HuH-7 (cell line): ENCODE results near the gene CD209.
"Not testable (repeated sequence)": the region's sequence is repeated elsewhere in the genome, so short reads cannot be mapped to it uniquely, and the experiment has no call there.

Source experiments
- DNase-seq: peaks from one replicate; pipeline ENCODE4 v3.0.0; 2011; ENCODE audit warnings: low spot score

The CD209 gene

DNA sequence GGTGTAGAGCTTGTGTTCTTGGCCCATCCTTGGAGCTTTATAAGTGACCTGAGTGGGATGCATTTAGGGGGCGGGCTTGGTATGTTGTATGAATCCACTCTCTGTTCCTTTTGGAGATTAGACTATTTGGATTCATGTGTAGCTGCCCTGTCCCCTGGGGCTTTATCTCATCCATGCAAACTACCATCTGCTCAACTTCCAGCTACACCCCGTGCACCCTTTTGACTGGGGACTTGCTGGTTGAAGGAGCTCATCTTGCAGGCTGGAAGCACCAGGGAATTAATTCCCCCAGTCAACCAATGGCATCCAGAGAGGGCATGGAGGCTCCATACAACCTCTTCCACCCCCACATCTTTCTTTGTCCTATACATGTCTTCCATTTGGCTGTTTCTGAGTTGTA is 21.8 kb upstream of the CD209 start:
- no peak for DNase-seq

DNA sequence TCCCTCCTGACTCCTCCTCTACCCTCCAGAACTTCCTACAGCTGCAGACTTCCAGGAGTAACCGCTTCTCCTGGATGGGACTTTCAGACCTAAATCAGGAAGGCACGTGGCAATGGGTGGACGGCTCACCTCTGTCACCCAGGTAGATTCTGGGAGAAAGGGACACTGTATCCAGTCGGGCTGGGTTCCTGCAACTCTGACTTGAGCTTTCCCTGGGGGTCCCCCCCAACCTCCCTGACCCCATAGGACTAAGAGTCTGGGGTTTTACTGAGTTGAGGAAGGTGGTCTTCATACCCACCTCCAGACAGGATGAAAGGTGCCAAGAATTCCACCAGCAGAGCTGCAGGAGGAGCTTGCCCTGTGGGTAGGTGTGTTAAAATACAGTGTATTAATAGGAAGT is 20.2 kb upstream of the CD209 start:
- no peak for DNase-seq

DNA sequence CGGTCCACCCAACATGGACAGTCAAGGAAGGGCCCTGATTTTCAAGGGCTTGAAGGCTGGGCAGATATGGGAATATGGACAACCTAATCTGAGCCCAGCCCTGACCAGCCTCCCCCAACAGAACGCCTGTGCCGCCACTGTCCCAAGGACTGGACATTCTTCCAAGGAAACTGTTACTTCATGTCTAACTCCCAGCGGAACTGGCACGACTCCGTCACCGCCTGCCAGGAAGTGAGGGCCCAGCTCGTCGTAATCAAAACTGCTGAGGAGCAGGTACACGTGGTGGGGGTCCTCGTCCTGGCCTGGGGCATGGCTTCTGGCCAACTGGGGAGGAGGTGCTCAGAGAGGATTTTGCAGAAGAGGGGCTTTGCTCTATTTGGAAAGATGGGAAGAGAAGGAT is 19.2 kb upstream of the CD209 start:
- no peak for DNase-seq

DNA sequence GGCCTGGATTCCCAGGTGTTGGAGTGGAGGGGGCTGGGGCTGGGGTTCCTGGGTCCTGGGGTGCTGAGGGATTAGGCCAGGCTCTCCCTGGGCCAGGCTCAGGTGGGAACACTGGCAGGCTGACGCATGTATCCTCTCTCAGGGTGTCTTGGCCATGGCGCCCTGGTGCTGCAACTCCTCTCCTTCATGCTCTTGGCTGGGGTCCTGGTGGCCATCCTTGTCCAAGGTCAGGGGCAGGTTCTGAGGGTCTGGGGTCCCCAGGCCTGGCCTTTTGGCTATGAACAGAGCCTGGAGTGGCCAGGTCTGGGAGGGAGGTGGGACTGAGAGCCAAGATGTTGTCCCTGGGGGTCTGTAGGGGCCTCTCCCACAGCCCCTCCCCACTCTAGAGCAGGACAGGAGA is 17.7 kb upstream of the CD209 start:
- not testable (repeated sequence) for DNase-seq

DNA sequence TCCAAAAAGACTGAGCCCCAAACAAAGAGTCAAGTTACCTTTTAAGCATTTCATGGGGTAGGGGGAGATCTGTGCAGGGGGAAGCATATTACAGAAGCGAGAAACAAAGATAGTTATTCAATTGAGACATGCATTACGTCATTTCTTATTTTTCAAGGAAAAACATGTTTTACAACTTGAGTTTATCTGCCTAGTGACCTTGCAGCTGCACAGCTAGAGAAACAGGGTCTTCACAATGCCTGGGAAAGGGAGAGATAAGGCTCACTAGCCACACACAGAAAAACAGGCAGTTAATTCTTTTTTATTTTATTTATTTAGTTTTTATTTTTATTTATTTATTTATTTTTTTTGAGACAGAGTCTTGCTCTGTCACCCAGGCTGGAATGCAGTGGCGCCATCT is 16.8 kb upstream of the CD209 start:
- DNase-seq: not testable (repeated sequence)

DNA sequence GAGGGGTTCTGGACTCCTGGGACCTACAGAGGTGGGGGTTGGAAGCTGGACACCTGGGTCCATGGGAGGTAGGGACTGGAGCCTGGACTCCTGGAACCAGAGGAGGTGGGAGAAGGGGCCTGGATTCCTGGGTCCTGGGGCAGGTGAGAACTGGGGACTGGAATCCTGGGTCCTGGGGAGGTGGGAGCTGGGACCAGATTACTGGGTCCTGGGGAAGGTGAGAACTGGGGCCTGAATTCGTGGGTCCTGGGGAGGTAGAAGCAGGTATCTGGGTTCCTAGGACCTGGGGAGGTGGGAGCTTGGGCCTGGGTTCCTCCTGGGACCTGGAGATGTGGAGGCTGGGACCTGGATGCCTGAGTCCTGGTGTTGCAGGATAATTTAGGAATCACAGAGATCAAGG is 16.4 kb upstream of the CD209 start:
- no peak for DNase-seq

DNA sequence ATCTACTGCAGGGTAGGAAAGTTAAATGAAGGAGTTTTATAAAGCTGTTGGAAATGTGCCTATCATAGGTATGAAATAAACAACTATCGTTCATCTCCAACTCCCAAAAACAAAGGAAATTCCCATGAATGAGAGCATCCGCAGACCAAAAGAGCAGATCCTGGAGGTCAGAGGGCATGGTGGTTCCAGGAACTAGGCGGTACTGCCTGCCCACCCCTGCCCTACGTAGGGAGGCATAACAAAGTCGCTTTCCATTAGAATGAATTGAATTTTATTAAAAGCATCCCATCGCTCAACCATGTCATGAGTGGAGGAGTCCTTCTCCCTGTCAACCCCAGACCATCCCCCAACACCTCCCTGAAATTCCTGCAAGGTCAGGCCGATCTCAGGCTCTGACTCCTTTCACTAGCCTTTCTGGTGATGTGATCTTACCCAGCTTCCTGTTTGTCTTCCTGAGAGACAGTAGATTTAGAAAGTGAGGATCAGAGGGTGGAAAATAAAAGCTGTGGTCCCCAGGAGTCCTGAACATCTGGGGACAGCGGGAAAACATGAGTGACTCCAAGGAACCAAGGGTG is 15.5 kb upstream of the CD209 start, which contains the start of gene CLEC4M:
TSS of gene CLEC4M (plus strand) at position 525 of the 575 bp plus-strand sequence. CDS start at position 549, 24 bp downstream.
- DNase-seq: no peak

DNA sequence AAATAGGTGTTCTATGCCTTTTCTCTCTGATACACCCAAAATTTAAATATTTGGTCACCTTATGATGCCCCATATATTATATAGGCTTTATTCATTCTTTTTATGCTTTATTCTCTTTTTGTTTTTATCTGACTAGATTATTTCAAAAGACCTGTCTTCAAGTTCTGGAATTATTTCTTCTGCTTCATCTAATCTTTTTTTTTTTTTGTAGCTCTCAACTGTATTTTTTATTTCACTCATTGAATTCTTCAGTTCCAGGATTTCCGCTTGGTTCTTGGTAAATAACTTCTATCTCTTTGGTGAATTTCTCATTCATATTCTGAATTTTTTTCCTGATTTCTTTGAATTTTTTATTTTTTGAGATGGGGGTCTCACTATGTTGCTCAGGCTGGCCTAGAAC is 11.8 kb upstream of the CD209 start:
- no peak for DNase-seq

DNA sequence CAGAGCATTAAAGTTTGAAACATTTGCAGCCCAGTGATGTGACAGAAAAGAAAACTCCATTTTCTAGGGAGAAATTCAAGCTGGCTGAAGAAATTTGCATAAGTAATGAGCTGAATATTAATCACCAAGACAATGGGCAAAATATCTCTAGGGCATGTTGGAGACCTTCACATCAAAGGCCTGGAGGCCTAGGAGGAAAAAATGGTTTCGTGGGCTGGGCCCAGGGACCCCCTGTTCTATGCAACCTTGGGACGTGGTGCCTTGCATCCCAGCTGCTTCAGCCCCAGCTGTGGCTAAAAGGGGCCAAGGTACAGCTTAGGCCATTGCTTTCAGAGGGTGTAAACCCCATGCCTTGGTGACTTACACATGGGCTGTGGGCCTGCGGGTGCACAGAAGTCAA is 10.0 kb upstream of the CD209 start:
- DNase-seq: no peak

DNA sequence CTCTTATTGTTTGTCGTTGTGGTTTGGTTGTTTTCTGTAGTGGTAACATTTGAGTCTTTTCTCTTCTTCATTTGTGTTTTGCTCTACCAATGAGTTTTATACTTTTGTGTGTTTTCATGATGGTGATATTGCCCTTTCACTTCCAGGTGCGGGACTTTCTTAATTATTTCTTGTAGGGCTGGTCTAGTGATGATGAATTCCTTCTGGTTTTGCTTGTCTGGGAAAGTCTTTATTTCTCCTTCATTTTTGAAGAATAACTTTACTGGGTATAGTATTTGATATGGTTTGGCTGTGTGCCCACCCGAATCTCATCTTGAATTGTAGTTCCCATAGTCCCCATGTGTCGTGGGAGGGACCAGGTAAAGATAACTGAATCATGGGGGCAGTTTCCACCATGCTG is 8.9 kb upstream of the CD209 start:
- no peak for DNase-seq

DNA sequence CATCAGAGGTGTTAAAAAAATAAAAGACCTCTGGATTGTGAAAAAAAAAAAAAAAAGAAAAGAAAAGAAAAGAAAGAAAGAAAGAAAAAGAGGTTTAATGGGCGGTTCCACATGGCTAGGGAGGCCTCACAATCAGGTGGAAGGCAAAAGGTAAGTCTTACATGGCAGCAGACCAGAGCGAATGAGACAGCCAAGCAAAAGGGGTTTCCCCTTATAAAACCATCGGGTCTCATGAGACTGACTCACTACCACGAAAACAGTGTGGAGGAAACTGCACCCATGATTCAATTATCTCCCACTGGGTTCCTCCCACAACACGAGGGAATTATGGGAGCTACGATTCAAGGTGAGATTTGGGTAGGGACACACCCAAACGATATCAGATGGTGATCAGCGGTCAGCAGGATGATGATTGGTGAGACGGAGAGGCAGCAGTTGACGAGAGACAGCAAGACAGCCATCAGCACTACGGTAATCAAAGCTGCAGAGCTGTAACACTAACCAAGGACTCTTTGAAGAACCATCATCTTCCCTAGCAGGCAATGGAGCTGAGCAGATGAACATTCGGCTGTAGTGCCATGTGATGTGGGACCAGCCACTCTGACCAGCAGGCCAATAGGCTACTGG is 3.9 kb upstream of the CD209 start:
- no peak for DNase-seq

DNA sequence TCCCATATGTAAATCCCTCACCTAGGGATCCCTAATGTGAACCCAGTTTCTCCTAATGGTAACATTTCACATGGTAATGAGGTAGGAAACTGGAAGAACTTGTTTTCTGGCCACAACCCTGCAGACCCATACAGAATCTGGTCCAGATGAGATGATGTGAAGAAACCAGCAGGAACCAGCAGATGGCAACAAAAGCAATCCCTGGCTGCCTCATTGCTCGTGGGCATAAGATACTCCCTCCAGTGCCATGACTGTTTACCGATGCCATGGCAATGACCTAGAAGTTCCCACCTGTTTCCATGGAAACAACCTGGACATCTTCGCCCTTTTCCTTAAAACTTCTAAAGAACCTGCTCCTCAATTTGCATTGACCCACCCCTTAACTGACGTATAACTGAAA is 1.4 kb upstream of the CD209 start:
- no peak for DNase-seq

DNA sequence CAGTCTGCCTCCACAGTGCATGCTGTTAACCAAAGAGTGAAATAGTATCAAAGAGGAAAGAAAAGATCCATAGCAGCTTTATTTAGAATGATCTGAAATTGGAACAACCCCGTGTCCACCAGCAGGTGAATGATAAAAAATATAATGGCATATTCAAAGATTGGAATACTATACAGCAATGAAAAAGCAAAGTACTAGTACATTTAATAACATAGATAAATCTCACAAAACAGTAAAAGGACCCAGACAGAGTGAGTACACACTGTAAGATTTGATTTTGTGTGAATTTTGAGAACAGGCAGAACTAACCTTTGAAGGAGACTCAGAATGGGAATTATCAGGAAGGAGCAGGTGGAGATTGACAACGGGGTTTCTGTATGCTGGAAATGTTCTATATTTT is 837 bp upstream of the CD209 start:
- no peak for DNase-seq

DNA sequence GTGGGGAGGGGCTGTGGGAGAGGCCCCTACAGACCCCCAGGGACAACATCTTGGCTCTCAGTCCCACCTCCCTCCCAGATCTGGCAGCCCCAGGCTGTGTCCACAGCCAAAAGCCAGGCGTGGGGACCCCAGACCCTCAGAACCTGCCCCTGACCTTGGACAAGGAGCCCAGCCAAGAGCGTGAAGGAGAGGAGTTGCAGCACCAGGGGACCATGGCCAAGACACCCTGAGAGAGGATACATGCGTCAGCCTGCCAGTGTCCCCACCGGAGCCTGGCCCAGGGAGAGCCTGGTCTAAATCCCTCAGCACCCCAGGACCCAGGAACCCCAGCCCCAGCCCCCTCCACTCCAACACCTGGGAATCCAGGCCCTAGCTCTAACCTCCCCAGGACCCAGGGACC is 1.0 kb downstream of the CD209 start:
- DNase-seq: not testable (repeated sequence)

DNA sequence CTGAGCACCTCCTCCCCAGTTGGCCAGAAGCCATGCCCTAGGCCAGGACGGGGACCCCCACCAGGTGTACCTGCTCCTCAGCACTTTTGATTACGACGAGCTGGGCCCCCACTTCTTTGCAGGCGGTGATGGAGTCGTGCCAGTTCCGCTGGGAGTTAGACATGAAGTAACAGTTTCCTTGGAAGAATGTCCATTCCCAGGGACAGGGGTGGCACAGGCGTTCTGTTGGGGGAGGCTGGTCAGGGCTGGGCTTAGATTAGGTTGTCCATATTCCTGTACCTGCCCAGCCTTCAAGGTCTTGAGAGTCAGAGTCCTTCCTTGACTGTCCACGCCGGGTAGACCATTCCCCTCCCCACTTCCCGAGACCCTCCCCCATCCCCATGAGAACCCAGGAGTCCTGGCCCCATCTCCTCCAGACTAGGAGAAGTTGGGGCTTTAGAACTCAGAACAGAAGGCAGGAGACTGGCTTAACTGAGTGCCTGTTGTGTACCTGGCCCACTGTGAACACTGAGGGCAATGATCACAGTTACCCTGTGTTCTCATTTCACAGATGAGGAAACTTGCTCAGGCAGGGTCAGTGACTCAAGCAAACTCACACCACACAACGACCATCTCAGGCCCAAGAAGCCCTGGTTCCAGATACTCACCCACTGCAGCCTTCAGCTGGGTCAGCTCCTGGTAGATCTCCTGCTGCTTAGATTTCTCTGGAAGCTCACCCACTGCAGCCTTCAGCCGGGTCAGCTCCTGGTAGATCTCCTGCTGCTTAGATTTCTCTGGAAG is 2.3 kb downstream of the CD209 start:
- DNase-seq: no peak

DNA sequence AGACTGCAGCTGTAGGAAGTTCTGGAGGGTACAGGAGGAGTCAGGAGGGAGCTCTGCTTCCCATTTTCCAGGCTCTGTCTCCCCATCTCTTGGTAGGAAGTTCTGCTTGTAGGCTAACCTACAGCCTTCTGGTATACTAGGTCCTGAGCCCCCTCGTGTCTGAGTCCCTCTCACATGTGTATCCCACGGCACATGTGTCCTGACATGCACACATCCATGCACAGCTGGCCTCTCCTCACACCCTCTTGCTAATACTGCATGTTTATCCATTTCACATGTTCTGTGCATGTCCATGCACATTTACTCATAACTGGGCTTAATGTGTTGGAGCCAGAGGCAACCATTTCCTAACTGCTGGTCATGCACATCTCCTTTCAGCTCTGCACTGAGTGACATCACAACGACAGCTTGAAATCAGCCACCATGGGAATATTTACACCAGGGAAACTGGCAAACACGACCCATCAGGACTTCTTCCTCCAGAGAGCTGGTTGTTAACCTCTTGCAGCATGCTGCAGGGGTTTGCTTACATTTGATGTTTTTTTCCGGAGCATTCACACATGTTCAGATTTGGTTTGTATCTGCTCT is 3.0 kb downstream of the CD209 start:
- DNase-seq: no peak

DNA sequence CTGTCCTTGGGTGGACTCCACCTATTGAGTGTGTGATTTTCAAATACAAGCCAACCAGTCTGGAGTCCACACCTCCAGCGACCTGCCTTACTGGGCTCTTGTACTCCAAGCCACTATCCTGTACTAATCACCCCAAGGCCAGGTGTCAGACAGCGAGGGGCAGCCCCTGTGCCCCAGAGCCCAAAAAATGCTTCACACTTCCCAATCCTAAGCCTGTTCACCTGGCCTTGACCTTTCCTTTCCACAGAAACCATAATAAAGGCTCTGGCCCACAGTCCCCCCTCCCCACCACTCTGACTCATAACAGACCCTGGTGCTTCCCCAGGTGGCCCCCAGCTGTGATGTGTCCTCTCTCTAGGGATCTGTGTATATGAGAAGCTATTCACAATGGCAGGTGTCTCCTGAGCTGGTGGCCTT is 3.9 kb downstream of the CD209 start:
- no peak for DNase-seq

DNA sequence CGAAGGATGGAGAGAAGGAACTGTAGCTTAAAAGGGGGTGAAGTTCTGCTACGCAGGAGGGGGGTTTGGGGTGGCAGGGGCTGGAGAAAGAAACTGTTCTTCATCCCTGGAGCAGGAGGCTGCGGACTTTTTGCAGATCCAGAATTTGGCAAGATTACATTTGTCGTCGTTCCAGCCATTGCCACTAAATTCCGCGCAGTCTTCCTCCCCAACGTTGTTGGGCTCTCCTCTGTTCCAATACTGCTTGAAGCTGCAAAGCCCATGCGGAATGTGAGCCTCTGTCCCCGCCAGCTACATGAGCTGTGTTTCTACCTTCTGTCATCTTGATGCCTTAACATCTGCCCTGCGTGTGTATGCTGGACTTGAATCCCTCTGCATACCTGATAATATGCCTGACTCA is 4.3 kb downstream of the CD209 start:
- DNase-seq: no peak

DNA sequence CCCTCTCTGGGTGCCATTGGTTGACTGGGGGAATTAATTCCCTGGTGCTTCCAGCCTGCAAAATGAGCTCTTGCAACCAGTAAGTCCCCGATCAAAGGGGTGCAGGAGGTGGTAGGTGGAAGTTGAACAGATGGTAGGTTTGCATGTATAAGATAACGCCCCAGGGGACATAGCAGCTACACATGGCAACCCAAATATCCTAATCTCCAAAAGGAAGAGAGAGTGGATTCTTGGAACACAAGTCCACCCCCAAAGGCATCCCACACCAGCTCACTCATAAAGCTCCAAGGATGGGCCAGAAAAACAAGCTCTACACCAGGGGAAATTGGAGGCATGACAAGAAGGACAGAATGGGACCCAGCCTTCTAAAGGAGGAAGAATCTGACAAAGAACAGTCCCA is 4.8 kb downstream of the CD209 start:
- DNase-seq: no peak

DNA sequence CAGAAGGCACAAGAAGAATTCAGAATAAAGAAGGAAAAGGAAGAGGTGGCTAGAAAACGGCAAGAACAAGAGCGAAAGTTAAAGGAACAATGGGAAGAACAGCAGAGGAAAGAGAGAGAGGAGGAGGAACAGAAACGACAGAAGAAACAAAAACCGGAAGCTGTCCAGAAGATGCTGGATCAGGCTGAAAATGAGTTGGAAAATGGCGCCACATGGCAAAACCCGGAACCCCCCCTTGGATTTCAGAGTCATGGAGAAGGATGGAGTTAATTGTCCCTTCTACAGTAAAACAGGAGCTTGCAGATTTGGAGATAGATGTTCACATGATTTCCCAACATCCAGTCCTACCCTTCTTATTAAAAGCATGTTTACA is 6.7 kb downstream of the CD209 start:
- no peak for DNase-seq

DNA sequence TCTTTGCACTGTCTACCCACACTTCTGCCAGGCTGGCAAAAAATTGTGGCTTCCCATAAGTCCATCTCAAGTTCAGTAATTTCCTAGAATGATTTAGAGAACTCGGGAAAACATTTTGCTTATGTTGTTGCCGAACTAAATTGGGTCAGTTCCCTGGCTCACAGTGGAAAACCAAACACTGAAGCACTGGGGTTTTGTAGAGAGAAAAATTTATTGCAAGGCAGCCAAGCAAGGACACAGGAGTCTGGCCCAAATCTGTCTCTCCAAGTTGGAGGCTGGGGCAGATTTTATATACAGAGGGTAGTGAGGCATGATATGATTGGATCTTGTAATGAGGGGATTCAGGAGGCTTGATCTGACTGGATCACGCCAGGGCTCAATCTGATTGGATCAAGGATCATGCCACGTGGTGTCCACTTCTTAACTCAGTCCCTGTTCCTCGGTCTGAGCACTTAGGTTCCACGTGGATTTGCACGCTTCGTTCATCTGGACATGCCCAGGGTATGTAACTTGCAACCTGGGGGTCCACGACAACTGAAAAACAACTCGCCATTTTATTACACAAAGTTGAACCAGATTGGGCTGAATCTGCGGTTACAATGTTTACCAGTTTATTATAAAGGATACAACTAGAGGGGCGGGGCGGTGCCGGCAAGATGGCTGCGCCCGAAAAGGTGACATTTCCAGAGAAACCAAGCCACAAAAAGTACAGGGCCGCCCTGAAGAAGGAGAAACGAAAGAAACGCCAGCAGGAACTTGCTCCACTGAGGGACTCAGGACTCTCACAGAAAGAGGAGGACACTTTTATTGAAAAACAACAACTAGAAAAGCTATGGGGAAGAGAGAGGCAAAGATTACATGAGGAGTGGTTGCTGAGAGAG is 7.3 kb downstream of the CD209 start:
- DNase-seq: no peak

DNA sequence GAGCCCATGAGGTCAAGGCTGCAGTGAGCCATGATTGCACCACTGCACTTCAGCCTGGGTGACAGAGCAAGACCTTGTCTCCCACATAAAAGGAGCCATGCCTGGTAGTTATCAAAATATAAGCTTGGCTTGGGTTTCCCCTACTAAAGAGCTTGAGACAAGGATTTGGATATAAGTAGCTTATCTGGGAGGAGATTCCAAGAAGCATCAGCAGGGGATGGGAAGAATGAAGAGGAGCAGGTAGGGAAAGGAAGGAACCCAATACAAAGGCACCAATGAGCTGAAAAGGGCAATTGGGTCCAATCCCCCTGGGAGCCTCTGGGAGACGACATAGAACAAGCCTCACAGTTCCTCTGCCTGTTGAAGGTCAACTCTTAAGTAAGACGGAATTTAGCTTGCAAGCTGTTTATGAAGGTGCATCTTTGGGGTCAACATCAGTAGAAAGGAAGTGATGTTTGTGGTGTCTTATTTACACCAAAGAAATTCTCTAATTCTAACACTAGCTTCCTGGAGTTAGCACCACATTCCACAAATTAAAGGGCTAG is 8.1 kb downstream of the CD209 start:
- DNase-seq: no peak
